Measurements from ENCODE around the gene LGALS13. TPM values are rescaled to one million over a fixed set of nuclear protein-coding genes. Genes with fewer than 3 reads are reported as not detected.

The LGALS13 gene
- total RNA-seq, 1 experiment from 2014 or later: not detected

DNA sequence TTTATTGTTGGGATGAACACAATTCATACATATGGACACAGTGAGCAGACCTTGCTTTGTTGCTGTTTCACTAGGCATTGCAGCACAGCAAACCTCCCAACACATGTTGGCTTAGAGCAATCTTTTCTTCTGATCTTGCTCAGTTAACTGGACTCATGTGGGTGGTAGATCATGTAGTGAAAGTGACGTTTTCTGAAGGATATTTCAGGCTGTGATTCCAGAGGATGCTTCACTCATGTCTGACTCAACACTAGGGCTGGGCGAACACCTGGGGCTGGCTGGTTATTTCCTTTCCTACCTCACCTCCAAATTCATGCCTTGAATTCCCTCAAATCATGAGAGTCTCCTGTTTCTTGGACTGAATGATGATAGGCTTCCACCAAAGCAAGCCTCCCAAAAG lies 14.3 kb upstream of the LGALS13 start:
- H3K79me2 ChIP-seq (ENCODE audit: low read depth): no peaks in the 10 kb centered on the region
- no peaks in the 10 kb centered on the region for H3K36me3 ChIP-seq (ENCODE audit: low read depth)
- no peaks in the 10 kb centered on the region for H3K9me3 ChIP-seq (ENCODE audit: insufficient read depth, low read depth)
- no peaks in the 10 kb centered on the region for H3K9me2 ChIP-seq (ENCODE audit: insufficient read depth)
- no peak overlapping the region for H2AFZ ChIP-seq
- TF ChIP-seq EZH2 (IDR thresholded peaks at IDR 0.05; ENCODE audit: low read depth): no peak
- TF ChIP-seq, protein P1, sequence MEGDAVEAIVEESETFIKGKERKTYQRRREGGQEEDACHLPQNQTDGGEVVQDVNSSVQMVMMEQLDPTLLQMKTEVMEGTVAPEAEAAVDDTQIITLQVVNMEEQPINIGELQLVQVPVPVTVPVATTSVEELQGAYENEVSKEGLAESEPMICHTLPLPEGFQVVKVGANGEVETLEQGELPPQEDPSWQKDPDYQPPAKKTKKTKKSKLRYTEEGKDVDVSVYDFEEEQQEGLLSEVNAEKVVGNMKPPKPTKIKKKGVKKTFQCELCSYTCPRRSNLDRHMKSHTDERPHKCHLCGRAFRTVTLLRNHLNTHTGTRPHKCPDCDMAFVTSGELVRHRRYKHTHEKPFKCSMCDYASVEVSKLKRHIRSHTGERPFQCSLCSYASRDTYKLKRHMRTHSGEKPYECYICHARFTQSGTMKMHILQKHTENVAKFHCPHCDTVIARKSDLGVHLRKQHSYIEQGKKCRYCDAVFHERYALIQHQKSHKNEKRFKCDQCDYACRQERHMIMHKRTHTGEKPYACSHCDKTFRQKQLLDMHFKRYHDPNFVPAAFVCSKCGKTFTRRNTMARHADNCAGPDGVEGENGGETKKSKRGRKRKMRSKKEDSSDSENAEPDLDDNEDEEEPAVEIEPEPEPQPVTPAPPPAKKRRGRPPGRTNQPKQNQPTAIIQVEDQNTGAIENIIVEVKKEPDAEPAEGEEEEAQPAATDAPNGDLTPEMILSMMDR (conservative IDR thresholded peaks at IDR 0.05): no peak
- no peak overlapping the region for H3K4me2 ChIP-seq
- H3K27ac ChIP-seq: no peak overlapping the region
- no peaks in the 10 kb centered on the region for H3F3A ChIP-seq (ENCODE audit: insufficient read depth, low read depth)
- H3K27me3 ChIP-seq (ENCODE audit: insufficient read depth, low read depth): peaks cover 28% of the 10 kb centered on the region
- H3K4me3 ChIP-seq: no peak overlapping the region
- ChIA-PET POLR2A (ENCODE audit: unreplicated experiment) (no interaction called here), CTCF (no interaction called here)
- no TSS peak for BruUV-seq (replicated peaks)
- DNase-seq: no peak
- H3K4me1 ChIP-seq (replicated peaks; ENCODE audit: insufficient read depth): 0 out of 2 replicates have a peak, but pooled peaks cover 5% of the 10 kb centered on the region
- H4K20me1 ChIP-seq (ENCODE audit: insufficient read depth): no peaks in the 10 kb centered on the region
- intact Hi-C loops (cut with micrococcal nuclease; ENCODE audit: unreplicated experiment): no loop called here

DNA sequence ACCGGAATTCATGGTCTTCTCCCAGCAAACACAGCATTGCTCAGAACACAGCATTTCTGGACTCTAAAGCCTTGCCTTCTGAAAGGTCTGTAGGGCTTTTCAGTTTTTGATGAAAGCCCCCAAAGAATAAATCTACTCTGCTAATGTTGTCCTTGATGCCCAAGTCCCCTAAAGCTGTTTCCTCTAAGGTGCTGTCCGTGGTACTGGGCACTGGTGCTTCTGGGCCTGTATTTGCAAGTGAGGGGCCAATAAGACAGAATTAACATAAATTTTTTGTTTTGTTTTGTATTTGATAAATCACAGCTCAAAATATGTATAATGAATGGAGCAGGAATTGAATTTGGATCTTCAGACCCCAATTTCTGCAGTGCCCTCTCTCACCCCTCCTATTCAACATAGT lies 12.1 kb upstream of the LGALS13 start:
- ChIA-PET CTCF (no interaction called here), POLR2A (ENCODE audit: unreplicated experiment) (no interaction called here)
- Histone ChIP-seq H3K36me3 (ENCODE audit: low read depth) (no peaks in the 10 kb centered on the region), H3K27ac (no peak overlapping the region), H2AFZ (no peak overlapping the region), H3K4me2 (no peak overlapping the region), H3K9me3 (ENCODE audit: insufficient read depth, low read depth) (no peaks in the 10 kb centered on the region), H3K27me3 (ENCODE audit: insufficient read depth, low read depth) (peaks cover 33% of the 10 kb centered on the region), H3K4me1 (replicated peaks; ENCODE audit: insufficient read depth) (0 out of 2 replicates have a peak, but pooled peaks cover 5% of the 10 kb centered on the region), H3K4me3 (no peak overlapping the region), H3K9me2 (ENCODE audit: insufficient read depth) (no peaks in the 10 kb centered on the region), H4K20me1 (ENCODE audit: insufficient read depth) (no peaks in the 10 kb centered on the region), H3K79me2 (ENCODE audit: low read depth) (no peaks in the 10 kb centered on the region), H3F3A (ENCODE audit: insufficient read depth, low read depth) (no peaks in the 10 kb centered on the region)
- intact Hi-C loops (cut with micrococcal nuclease; ENCODE audit: unreplicated experiment): no loop called here
- no peak for TF ChIP-seq EZH2 (IDR thresholded peaks at IDR 0.05; ENCODE audit: low read depth)
- TF ChIP-seq, protein P1 (conservative IDR thresholded peaks at IDR 0.05): no peak
- DNase-seq: no peak
- no TSS peak for BruUV-seq (replicated peaks)

DNA sequence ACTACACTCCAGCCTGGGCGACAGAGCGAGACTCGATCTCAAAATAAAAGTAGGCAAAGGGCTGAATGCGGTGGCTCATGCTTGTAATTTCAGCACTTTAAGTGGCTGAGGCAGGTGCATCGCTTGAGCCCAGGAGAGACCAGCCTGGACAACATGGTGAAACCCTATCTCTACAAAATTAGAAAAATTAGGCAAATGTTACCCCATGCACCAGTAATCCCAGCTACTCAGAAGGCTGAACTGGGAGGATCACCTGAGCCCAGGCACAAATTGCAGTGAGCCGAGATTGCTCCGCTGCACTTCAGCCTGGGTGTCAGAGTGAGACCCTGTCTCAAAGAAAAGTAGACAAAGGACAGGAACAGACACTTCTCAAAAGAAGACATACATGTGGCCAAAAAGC lies 9.9 kb upstream of the LGALS13 start:
- H3K27me3 ChIP-seq (ENCODE audit: insufficient read depth, low read depth): peaks cover 42% of the 10 kb centered on the region
- no peaks in the 10 kb centered on the region for H3K9me2 ChIP-seq (ENCODE audit: insufficient read depth)
- no peak for DNase-seq
- H3K79me2 ChIP-seq (ENCODE audit: low read depth): no peaks in the 10 kb centered on the region
- H3K4me2 ChIP-seq: no peak overlapping the region
- no peak overlapping the region for H3K27ac ChIP-seq
- H3K9me3 ChIP-seq (ENCODE audit: insufficient read depth, low read depth): no peaks in the 10 kb centered on the region
- ChIA-PET CTCF (no interaction called here), POLR2A (ENCODE audit: unreplicated experiment) (no interaction called here)
- 0 out of 2 replicates have a peak, but pooled peaks cover 5% of the 10 kb centered on the region for H3K4me1 ChIP-seq (replicated peaks; ENCODE audit: insufficient read depth)
- no peak overlapping the region for H2AFZ ChIP-seq
- TF ChIP-seq, protein P1 (conservative IDR thresholded peaks at IDR 0.05): no peak
- no peak for TF ChIP-seq EZH2 (IDR thresholded peaks at IDR 0.05; ENCODE audit: low read depth)
- no peaks in the 10 kb centered on the region for H3F3A ChIP-seq (ENCODE audit: insufficient read depth, low read depth)
- no peaks in the 10 kb centered on the region for H4K20me1 ChIP-seq (ENCODE audit: insufficient read depth)
- intact Hi-C loops (cut with micrococcal nuclease; ENCODE audit: unreplicated experiment): no loop called here
- H3K36me3 ChIP-seq (ENCODE audit: low read depth): no peaks in the 10 kb centered on the region
- no TSS peak for BruUV-seq (replicated peaks)
- no peak overlapping the region for H3K4me3 ChIP-seq
